K562 (cell line): ENCODE results near the gene XRRA1. TPM values are rescaled to one million over a fixed set of nuclear protein-coding genes. Genes with fewer than 3 reads are reported as not detected.

Experiments
- ATAC-seq: fragments of 200-7000 bp; cut with Tn5 transposase; 3 replicates; pipeline ENCODE4 v1.9.1; 2020; ENCODE audit warnings: moderate library complexity
- BruUV-seq: library from RNA; stranded (reverse); fragments of 400-500 nt; replicated peaks from 2 replicates; lab custom pipeline; 2021; lab: Mats Ljungman, UMichigan
- CTCF ChIA-PET: fragments of 300-600 bp; formaldehyde crosslinking; extraction: SDS; loops from one replicate; lab custom pipeline; 2021; ENCODE audit warnings: low intra/inter-chr PET ratio; lab: Yijun Ruan, JAX
- POLR2A ChIA-PET: fragments of 300-600, 350-650 bp; sonication (Branson Sonifier 250); formaldehyde crosslinking; extraction: SDS; loops from one replicate; lab custom pipeline; 2021; ENCODE audit warnings: antibody characterized with exemption, inconsistent platforms; lab: Yijun Ruan, JAX
- DNase-seq, 4 experiments: peaks; one replicate each; pipeline versions ENCODE4 v3.0.0 to v3.0.0-alpha.2; 2011 to 2018; ENCODE audit warnings: low spot score in 3 of 4, mixed read lengths in 3 of 4; ENCODE audit errors: extremely low read depth in 1 of 4
- FAIRE-seq: peaks from 2 replicates; lab custom pipeline; 2011; peaks lifted over from hg19 to GRCh38; lab: Jason Lieb, UNC
- H2AFZ ChIP-seq: 2 replicates; pipeline ENCODE4 v1.6.0; 2011; ENCODE audit warnings: low read depth, low read length, control low read depth, inconsistent platforms
- H3K27ac ChIP-seq: fragments of 200-600 bp; 3 replicates; pipeline ENCODE4 v1.8.0; 2011; ENCODE audit warnings: low read depth, mild to moderate bottlenecking, control low read depth, inconsistent platforms, low read length, moderate library complexity, mixed read lengths; ENCODE audit errors: extremely low read depth
- H3K27me3 ChIP-seq, 2 experiments: fragments of 300-600 bp in 1 of 2; 2 replicates in 1 of 2; 3 replicates in 1 of 2; pipeline versions ENCODE4 v1.6.0 to v1.8.0; 2011; ENCODE audit warnings: inconsistent platforms in 2 of 2, low read length in 2 of 2, mild to moderate bottlenecking in 1 of 2, mixed read lengths in 1 of 2, moderate library complexity in 1 of 2; ENCODE audit not compliant: control insufficient read depth in 2 of 2, insufficient read depth in 2 of 2
- H3K36me3 ChIP-seq: fragments of 300-600 bp; 3 replicates; pipeline ENCODE4 v1.8.0; 2011; ENCODE audit warnings: mild to moderate bottlenecking, low read length, inconsistent platforms; ENCODE audit not compliant: control insufficient read depth, insufficient read depth
- H3K4me1 ChIP-seq, 2 experiments: fragments of 200-600 bp in 1 of 2; replicated peaks in 1 of 2; 2 replicates in 1 of 2; 3 replicates in 1 of 2; pipeline versions ENCODE4 v1.5.1 to v1.8.0; 2011; ENCODE audit warnings: inconsistent platforms in 2 of 2, low read length in 2 of 2, mild to moderate bottlenecking in 1 of 2, mixed read lengths in 1 of 2, moderate library complexity in 1 of 2; ENCODE audit not compliant: control insufficient read depth in 2 of 2, insufficient read depth in 2 of 2
- H3K4me2 ChIP-seq: 2 replicates; pipeline ENCODE4 v1.6.1; 2011; ENCODE audit warnings: low read length, control low read depth, inconsistent platforms, mixed read lengths; ENCODE audit not compliant: insufficient read depth
- H3K4me3 ChIP-seq: fragments of 200-600 bp; sonication (generic), shearing (Covaris generic); 2 replicates; pipeline ENCODE4 v1.5.1; 2016; ENCODE audit warnings: control low read depth, inconsistent platforms
- H3K79me2 ChIP-seq: fragments of 200-600 bp; 3 replicates; pipeline ENCODE4 v1.8.0; 2011; ENCODE audit warnings: low read length, inconsistent platforms; ENCODE audit not compliant: control insufficient read depth, insufficient read depth
- H3K9ac ChIP-seq, 2 experiments: 2 replicates each; pipeline versions ENCODE4 v1.6.0 to v1.6.1; 2011; ENCODE audit warnings: low read depth in 2 of 2, low read length in 2 of 2, control low read depth in 1 of 2, inconsistent platforms in 1 of 2, mild to moderate bottlenecking in 1 of 2, mixed read lengths in 1 of 2; ENCODE audit not compliant: insufficient read depth in 1 of 2
- H3K9me1 ChIP-seq: one replicate; pipeline ENCODE4 v1.6.0; 2011; ENCODE audit warnings: inconsistent platforms, mild to moderate bottlenecking, low read length, moderate library complexity; ENCODE audit not compliant: control insufficient read depth, insufficient read depth
- H3K9me3 ChIP-seq: replicated peaks from 2 replicates; pipeline ENCODE4 v1.5.1; 2011; ENCODE audit warnings: low read depth, low read length, inconsistent platforms; ENCODE audit not compliant: control insufficient read depth, insufficient read depth
- H4K20me1 ChIP-seq: replicated peaks from 2 replicates; pipeline ENCODE4 v1.6.1; 2011; ENCODE audit warnings: low read length, inconsistent platforms, mixed read lengths; ENCODE audit not compliant: control insufficient read depth, insufficient read depth
- BCLAF1 ChIP-seq, 2 experiments: fragments of 450-650 bp in 1 of 2; IDR thresholded peaks; 2 replicates each; pipeline ENCODE4 v1.6.1; 2011 to 2017; ENCODE audit warnings: low read depth in 2 of 2, antibody characterized with exemption in 1 of 2, borderline replicate concordance in 1 of 2, low read length in 1 of 2, mild to moderate bottlenecking in 1 of 2, mixed read lengths in 1 of 2; ENCODE audit not compliant: control insufficient read depth in 1 of 2
- ETV6 ChIP-seq, 3 experiments: fragments of 150-350 bp in 1 of 3; sonication (generic) in 1 of 3; formaldehyde crosslinking in 1 of 3; IDR thresholded peaks; 2 replicates each; pipeline versions ENCODE4 v1.6.1 to v1.8.0; 2014 to 2022; ENCODE audit warnings: borderline replicate concordance in 2 of 3, low read depth in 2 of 3, antibody characterized with exemption in 1 of 3, low read length in 1 of 3, mild to moderate bottlenecking in 1 of 3, missing genetic modification reagents in 1 of 3
- HDGF ChIP-seq: fragments of 450-650 bp; IDR thresholded peaks from 2 replicates; pipeline ENCODE4 v1.6.1; 2016
- L3MBTL2 ChIP-seq: fragments of 450-650 bp; IDR thresholded peaks from 2 replicates; pipeline ENCODE4 v1.6.1; 2016; ENCODE audit warnings: mild to moderate bottlenecking, moderate library complexity
- MECOM ChIP-seq: fragments of 250-450 bp; sonication (Bioruptor Pico); IDR thresholded peaks from 2 replicates; pipeline ENCODE4 v1.8.0; 2022; ENCODE audit warnings: inconsistent platforms
- SIN3B ChIP-seq: fragments of 450-650 bp; IDR thresholded peaks from 2 replicates; pipeline ENCODE4 v1.6.1; 2017; ENCODE audit warnings: low read depth, mild to moderate bottlenecking, moderate library complexity
- THRA ChIP-seq: fragments of 450-650 bp; IDR thresholded peaks from 2 replicates; pipeline ENCODE4 v1.6.1; 2017; ENCODE audit warnings: mild to moderate bottlenecking, moderate library complexity
- ZNF212 ChIP-seq: fragments of 450-650 bp; formaldehyde crosslinking; IDR thresholded peaks from 2 replicates; pipeline ENCODE4 v1.4.0; 2020; ENCODE audit warnings: mild to moderate bottlenecking
- ZNF589 ChIP-seq: fragments of 200-800 bp; sonication (Bioruptor generic); IDR thresholded peaks from 2 replicates; pipeline ENCODE4 v1.6.1; 2016; ENCODE audit warnings: low read depth, missing genetic modification characterization, missing compliant biosample characterization
- WGBS: fragments of 100-300 bp; shearing (Covaris generic); methylation state at CpG from one replicate; pipeline ENCODE4 v1.1.6; 2016; ENCODE audit warnings: low coverage, mixed read lengths; ENCODE audit not compliant: insufficient coverage; ENCODE audit errors: missing lambda C conversion rate; 5-methylcytosine and 5-hydroxymethylcytosine counted together
- in situ Hi-C: fragments of 300-500 bp; cut with MboI; formaldehyde crosslinking; loops from 4 replicates; pipeline ENCODE4 v1.15.0; 2018; ENCODE audit warnings: inconsistent platforms, mixed read lengths
- intact Hi-C: fragments of 100-400 bp; cut with micrococcal nuclease; formaldehyde crosslinking; loops from 2 replicates; pipeline ENCODE4 v1.14.2; 2022
- polyA plus RNA-seq, 8 experiments: library from polyadenylated mRNA; depleted of rRNA in 4 of 8; stranded (reverse) in 5 of 8; unstranded in 3 of 8; fragments of >200 nt; fragmentation: Nextera tagmentation in 2 of 8; fragmentation: Illumina TruSeq in 1 of 8; extraction: Ambion mirVana in 2 of 8; extraction: Trizol in 1 of 8; gene quantifications; 2 replicates each; pipeline versions ENCODE4 v1.2.1 to v1.2.3, GENCODE V29; 2011 to 2014; ENCODE audit warnings: inconsistent platforms in 1 of 8, missing spikeins in 1 of 8
- total RNA-seq, 7 experiments: library from RNA; depleted of rRNA in 6 of 7; stranded (reverse); fragments of >200 nt in 6 of 7; fragmentation: Illumina TruSeq in 2 of 7; extraction: Trizol in 2 of 7; gene quantifications; 2 replicates each; pipeline versions ENCODE4 v1.2.1 to v1.2.3, GENCODE V29; 2011 to 2021; ENCODE audit warnings: low replicate concordance in 1 of 7

Gene XRRA1
- total and polyA plus RNA-seq, 9 of the 15 experiments (the other 6 are each of a cell fraction or from before 2014, with no cell fraction given) = 5.0 to 22.5 (median 16.0) TPM

- no peak overlapping the region for H3K9ac ChIP-seq
- H4K20me1 ChIP-seq = 0 out of 2 replicates have a peak, but pooled peaks cover 3% of the 10 kb centered on the region
- BruUV-seq = no TSS peak
- WGBS = 64% methylated on average over 5 of the region's 5 CpGs
- intact Hi-C loops = no loop called here
- no peaks in the 10 kb centered on the region for H3K9me1 ChIP-seq
- ChIA-PET CTCF (interaction anchor here (0.6 to 1.3 kb wide), 2 partner anchors 12 to 310 kb away, joined by 3 to 4 read pairs; no protein-coding TSS in a partner anchor), POLR2A (interaction anchor here (0.6 to 2.5 kb wide), 4 partner anchors 8 to 280 kb away, joined by 3 to 11 read pairs (median 4); partner anchors contain the start of genes SPCS2 and XRRA1)
- H3K27ac ChIP-seq = no peak overlapping the region
- ATAC-seq (no peak), DNase-seq (no peak), FAIRE-seq (no peak)
- H3K79me2 ChIP-seq = no peaks in the 10 kb centered on the region
- no peak overlapping the region for H2AFZ ChIP-seq
- H3K4me2 ChIP-seq = no peak overlapping the region
- no peaks in the 10 kb centered on the region for H3K27me3 ChIP-seq
- in situ Hi-C loops = no loop called here
- no peaks in the 10 kb centered on the region for H3K9me3 ChIP-seq
- H3K4me1 ChIP-seq = peaks cover 0 to 13% of the 10 kb centered on the region in 2 experiments; a peak in 2 of 5 replicates
- peaks cover 70% of the 10 kb centered on the region for H3K36me3 ChIP-seq
- H3K4me3 ChIP-seq = no peak overlapping the region
- TF ChIP-seq L3MBTL2 (no peak), BCLAF1 (IDR thresholded peaks at IDR 0.05; ENCODE audit: borderline replicate concordance in 1 of 2, control insufficient read depth in 1 of 2, low read depth in 2 of 2, low read length in 1 of 2) (no peak), ETV6 (IDR thresholded peaks at IDR 0.05; ENCODE audit: borderline replicate concordance in 1 of 2, low read depth in 2 of 2, low read length in 1 of 2) (no peak), ETV6 (CRISPR knock-in tag; IDR thresholded peaks at IDR 0.05; ENCODE audit: borderline replicate concordance) (no peak), SIN3B (no peak), ZNF589 (no peak), HDGF (no peak), THRA (no peak), MECOM (no peak), ZNF212 (CRISPR knock-in tag) (no peak)
Observed at GRCh38 chr11:74937696-74938475, 11.0 kb downstream of the XRRA1 start.
